ENCODE results near the gene CPTP.

Gene CPTP

GRCh38 chr1:1298861-1299685, 25.5 kb upstream of the CPTP start:
- no peak overlapping the region for H3K27ac ChIP-seq

GRCh38 chr1:1299686-1300351, 24.8 kb upstream of the CPTP start:
- TF ChIP-seq CTCF (conservative IDR thresholded peaks at IDR 0.05) = peak; percentile 54
- H3K27ac ChIP-seq = no peak overlapping the region

More at GRCh38 chr1:1298861-1299685, 25.5 kb upstream of the CPTP start:
- no peak for TF ChIP-seq CTCF (conservative IDR thresholded peaks at IDR 0.05)

GRCh38 chr1:1300352-1300739, 24.3 kb upstream of the CPTP start:
- no peak overlapping the region for H3K27ac ChIP-seq
- TF ChIP-seq CTCF (conservative IDR thresholded peaks at IDR 0.05) = no peak

GRCh38 chr1:1302006-1302430, 22.6 kb upstream of the CPTP start:
- peak; percentile 75 for TF ChIP-seq CTCF (conservative IDR thresholded peaks at IDR 0.05)
- H3K27ac ChIP-seq = no peak overlapping the region

GRCh38 chr1:1302951-1303509, 21.6 kb upstream of the CPTP start:
- TF ChIP-seq CTCF (conservative IDR thresholded peaks at IDR 0.05) = no peak
- H3K27ac ChIP-seq = no peak overlapping the region

- TF ChIP-seq CTCF (conservative IDR thresholded peaks at IDR 0.05) = no peak
- H3K27ac ChIP-seq = 0 out of 2 replicates have a peak overlapping the region, but pooled peaks have one; percentile 96
Measured at GRCh38 chr1:1303736-1304135, 20.9 kb upstream of the CPTP start.
